Skeletal muscle cell (primary cell): ENCODE data around the gene PIGK.
"Not testable (repeated sequence)": the region's sequence is repeated elsewhere in the genome, so short reads cannot be mapped to it uniquely, and the experiment has no call there.

ENCODE experiments used
- DNase-seq: peaks from one replicate; pipeline ENCODE4 v3.0.0-alpha.2; 2010; ENCODE audit warnings: low read depth
- H3K4me3 ChIP-seq: 2 replicates; pipeline ENCODE4 v1.5.1; 2011; ENCODE audit warnings: low read depth, mild to moderate bottlenecking, control low read depth, low read length, moderate library complexity

The PIGK gene

GRCh38 chr1:77219166-77219887 is at the start of gene PIGK:
TSS of gene PIGK (minus strand) at chr1:77219430. CDS start at chr1:77219402, 28 bp downstream.
- H3K4me3 ChIP-seq = peak within 1 kb of the TSS; percentile 86
- peak; percentile 53 for DNase-seq

GRCh38 chr1:77267035-77267434 is 47.8 kb upstream of the PIGK start:
- no peak for DNase-seq
- no peak overlapping the region for H3K4me3 ChIP-seq

DNA sequence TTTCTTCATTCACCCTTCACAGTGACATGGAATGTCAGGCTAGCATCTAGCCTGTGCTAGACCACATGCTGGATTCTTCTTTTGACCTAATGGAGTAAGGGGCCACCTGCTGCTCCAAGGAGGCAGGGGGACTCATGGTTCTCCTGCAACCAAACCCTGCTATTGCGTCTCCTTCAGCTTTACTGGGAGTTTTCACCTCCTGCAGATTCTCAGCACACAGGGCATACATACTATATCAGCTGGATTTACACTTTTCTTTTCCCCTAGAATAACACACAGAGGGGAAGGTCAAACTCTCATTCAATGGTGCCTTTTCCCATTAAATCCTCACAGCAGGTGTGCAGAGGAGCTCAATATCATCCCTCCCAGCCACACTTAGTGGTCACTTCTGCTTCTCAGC is 46.0 kb upstream of the PIGK start:
- no peak for DNase-seq
- H3K4me3 ChIP-seq = no peak overlapping the region

- H3K4me3 ChIP-seq = no peak overlapping the region
- DNase-seq = no peak
Observed at GRCh38 chr1:77263708-77264107, 44.5 kb upstream of the PIGK start.

DNA sequence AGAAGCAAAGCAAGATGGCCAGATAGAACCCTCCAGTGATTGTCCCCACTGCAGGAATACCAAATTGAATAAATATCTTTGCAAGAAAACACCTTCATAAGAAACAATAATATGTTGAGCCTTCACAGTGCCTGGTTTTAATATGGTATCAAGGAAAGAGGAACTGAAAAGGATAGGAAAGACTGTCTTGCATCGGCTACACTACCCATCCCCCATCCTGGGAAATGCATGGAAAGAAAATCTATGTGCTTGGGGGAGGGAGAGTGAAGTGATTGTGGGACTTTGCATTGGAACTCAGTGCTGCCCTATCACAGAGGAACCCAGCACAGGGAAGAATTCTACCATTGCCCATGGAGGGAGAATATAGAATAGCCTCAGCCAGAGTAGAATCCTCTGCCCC is 34.0 kb upstream of the PIGK start:
- no peak for DNase-seq
- H3K4me3 ChIP-seq = no peak overlapping the region

- no peak for DNase-seq
- H3K4me3 ChIP-seq = no peak overlapping the region
Observed at GRCh38 chr1:77250126-77250525, 30.9 kb upstream of the PIGK start.

GRCh38 chr1:77245830-77246229 is 26.6 kb upstream of the PIGK start:
- no peak for DNase-seq
- H3K4me3 ChIP-seq = no peak overlapping the region

GRCh38 chr1:77239311-77239710 is 20.1 kb upstream of the PIGK start:
- no peak overlapping the region for H3K4me3 ChIP-seq
- no peak for DNase-seq

GRCh38 chr1:77238462-77238861 is 19.2 kb upstream of the PIGK start:
- no peak overlapping the region for H3K4me3 ChIP-seq
- no peak for DNase-seq

- no peak overlapping the region for H3K4me3 ChIP-seq
- DNase-seq = no peak
Observed at GRCh38 chr1:77234943-77235342, 15.7 kb upstream of the PIGK start.

GRCh38 chr1:77234096-77234495 is 14.9 kb upstream of the PIGK start:
- H3K4me3 ChIP-seq = no peak overlapping the region
- no peak for DNase-seq

DNA sequence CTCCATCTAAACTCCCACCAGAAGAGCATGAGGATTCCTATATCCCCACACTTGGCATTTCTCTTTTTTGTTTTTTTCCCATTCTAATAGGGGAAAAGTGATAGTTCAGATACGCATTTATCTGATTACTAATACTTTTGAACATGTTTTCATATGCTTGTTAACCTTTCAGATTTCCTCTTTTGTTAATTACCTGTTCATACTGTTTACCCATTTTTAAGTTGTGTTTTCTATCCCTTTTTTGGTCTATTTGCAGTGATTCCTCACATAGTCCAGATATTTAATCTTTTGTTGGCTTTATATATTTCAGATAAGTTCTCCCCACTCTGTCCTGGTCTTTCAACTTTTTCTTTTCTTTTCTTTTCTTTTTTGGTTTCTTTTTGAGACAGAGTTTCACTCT is 13.6 kb upstream of the PIGK start:
- DNase-seq = no peak
- no peak overlapping the region for H3K4me3 ChIP-seq

DNA sequence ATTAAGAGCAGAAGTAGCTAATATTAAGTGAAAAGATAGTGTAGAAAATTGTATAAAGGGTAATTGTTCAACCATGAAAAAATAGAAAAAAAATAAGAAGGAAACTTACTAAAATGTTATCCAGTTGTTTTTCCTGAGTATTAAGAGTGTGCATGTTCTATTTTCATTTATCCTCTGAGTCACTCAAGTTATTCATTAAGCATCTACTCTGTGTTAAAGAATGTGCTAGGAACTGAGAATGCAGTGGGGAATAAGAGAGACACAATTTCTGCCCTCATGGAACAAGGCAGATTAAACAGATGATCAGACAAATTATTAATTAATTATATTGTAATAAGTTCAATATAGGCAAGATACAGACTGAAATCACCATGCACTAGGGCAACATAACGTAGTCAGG is 10.8 kb upstream of the PIGK start:
- DNase-seq = no peak

DNA sequence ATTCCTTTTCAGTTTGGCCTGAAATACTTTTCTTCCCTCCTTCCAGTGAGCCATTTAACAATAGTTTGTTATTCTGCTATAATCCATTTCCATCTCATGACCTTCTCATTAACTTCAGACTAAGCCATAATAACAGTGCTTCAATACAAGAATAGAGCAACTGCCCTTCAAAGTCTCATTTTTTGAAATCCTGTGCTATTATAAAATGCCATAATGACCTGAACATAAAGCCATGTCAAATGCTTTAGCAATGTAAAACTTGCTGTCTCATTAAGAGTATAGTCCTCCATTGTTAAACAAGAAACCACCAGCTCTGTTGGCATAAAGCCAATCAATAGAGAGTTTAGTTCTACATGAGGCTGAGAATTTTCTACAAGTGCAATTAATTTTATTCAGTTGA is 9.6 kb upstream of the PIGK start:
- H3K4me3 ChIP-seq = no peak overlapping the region
- DNase-seq = no peak

More for the DNA sequence above, 10.8 kb upstream of the PIGK start:
- no peak overlapping the region for H3K4me3 ChIP-seq

GRCh38 chr1:77227381-77227780 is 8.2 kb upstream of the PIGK start:
- no peak for DNase-seq

DNA sequence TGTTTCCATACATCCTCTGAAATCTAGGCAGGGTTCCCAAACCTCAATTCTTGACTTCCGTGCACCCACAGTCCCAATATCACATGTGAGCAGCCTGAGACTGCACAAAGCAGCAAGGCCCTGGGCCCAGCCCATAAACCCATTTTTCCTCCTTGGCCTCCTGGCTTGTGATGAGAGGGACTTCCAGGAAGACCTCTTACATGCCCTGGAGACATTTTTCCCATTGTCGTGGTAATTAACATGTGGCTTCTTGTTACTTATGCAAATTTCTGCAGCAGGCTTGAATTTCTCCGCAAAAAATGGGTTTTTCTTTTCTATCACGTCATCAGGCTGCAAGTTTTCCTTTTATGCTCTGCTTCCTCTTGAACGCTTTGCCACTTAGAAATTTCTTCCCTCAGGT is 3.3 kb upstream of the PIGK start:
- H3K4me3 ChIP-seq = no peak overlapping the region
- no peak for DNase-seq

More at GRCh38 chr1:77227381-77227780, 8.2 kb upstream of the PIGK start:
- H3K4me3 ChIP-seq = no peak overlapping the region

DNA sequence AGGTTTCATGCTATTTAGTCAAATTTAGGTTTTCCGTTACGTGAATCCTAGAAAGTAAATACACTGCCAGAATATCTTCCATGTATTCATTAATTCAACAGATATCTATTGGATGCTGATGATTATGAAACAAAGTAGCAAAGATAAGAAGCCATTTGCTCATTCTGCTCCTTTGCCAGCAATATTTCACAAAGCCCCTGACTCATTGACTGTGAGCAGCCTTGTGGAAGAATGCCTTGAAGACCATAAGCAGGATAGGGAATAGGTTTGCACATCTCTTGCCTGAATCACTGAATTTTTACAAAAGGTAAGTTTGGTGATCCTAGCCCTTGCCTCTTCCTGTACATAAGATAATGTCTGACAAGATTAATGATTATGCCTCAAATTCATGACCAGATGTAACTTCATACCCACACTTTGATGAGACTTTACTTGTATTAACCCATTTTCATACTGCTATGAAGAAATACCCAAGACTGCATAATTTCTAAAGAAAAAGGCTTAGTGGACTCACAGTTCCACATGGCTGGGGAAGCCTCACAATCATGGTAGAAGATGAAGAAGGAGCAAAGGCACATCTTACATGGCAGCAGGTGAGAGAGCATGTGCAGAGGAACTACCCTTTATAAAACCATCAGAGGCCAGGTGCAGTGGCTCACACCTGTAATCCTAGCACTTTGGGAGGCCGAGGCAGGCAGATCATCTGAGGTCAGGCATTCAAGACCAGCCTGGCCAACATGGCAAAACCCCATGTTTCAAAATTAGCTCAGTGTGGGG is 1.6 kb upstream of the PIGK start:
- peak; percentile 35 for DNase-seq
- H3K4me3 ChIP-seq = no peak overlapping the region

DNA sequence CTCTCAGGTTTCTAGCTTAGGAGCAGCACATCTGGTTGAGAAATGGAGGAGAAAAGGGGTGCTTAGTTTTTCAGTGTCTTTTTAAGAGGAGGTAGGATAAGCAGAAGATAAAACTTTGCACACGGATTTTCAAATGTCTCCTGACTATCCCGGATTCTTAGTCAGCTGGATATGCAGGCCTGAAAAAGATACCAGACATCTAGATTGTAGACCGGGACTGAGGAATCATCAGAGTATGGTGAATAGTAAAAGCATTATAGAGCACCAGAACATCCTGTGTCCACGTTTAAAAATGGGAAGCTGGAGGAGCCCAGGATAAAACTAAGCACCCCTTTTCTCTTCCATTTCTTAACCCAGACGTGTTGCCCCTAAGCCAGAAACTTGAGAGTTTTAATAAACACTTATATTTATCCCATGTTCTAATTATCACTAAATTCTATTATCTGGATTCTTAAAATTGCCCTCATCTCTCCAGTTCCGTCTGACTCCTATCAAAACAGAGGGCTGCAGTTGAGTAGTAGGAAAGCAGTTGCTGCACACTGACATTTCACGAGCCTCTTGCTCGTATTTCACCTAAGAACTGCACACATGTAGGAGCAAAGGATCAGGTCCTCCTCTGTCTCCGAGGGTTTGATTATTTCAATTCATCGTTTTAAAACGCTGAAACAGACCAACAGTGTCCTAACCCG is 609 bp downstream of the PIGK start:
- DNase-seq = no peak
- peak overlapping the region; percentile 86 for H3K4me3 ChIP-seq

DNA sequence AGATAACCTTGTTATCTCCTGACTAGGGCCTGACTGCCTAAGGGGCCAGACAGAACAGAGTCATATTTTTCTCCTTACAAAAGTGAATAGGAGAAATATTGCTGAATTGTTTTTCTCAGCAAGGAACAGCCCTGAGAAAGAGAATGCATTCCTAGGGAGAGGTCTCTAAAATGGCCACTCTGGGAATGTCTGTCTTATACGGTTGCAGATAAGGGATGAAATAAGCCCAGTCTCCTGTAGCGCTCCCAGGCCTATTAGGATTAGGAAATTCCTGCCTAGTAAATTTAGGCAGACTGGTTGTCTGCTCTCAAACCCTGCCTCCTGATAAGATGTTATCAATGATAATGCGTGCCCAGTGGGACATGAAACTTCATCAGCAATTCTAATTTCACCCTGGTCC is 15.2 kb downstream of the PIGK start:
- H3K4me3 ChIP-seq, DNase-seq: not testable (repeated sequence)

- DNase-seq = no peak
- no peak overlapping the region for H3K4me3 ChIP-seq
Observed at GRCh38 chr1:77202751-77203150, 16.5 kb downstream of the PIGK start.
